ENCODE data around the gene VCPKMT. TPM values are rescaled to one million over a fixed set of nuclear protein-coding genes. Genes with fewer than 3 reads are reported as not detected.

The VCPKMT gene
- polyA plus RNA-seq, 1 experiment = 3.8 TPM

GRCh38 chr14:50103558-50103957 lies 12.8 kb downstream of the VCPKMT start:
- DNase-seq (ENCODE audit: low read depth) = no peak
- TF ChIP-seq CTCF (IDR thresholded peaks at IDR 0.05; ENCODE audit: insufficient read depth, low read depth, low read length) = no peak
- CTCF ChIA-PET = interaction anchor here (1.0 to 10.2 kb wide), 7 partner anchors 23 to 251 kb away, joined by 3 to 113 read pairs (median 12); partner anchors contain the start of gene NEMF
- Histone ChIP-seq H3K4me3 (ENCODE audit: low read depth, low read length) (no peak overlapping the region), H3K36me3 (ENCODE audit: control insufficient read depth, insufficient read depth, low read length) (no peaks in the 10 kb centered on the region), H3K27me3 (ENCODE audit: control insufficient read depth, insufficient read depth, low read length) (no peaks in the 10 kb centered on the region)
- POLR2A ChIA-PET = no interaction called here

GRCh38 chr14:50101417-50101816 lies 15.0 kb downstream of the VCPKMT start:
- POLR2A ChIA-PET = interaction anchor here (0.6 kb wide), 1 partner anchor 14 kb away, joined by 6 read pairs; no protein-coding TSS in a partner anchor
- no peak overlapping the region for H3K4me3 ChIP-seq (ENCODE audit: low read depth, low read length)
- no peak for DNase-seq (ENCODE audit: low read depth)
- CTCF ChIA-PET = interaction anchor here (1.2 to 10.2 kb wide), 4 partner anchors 15 to 249 kb away, joined by 3 to 113 read pairs (median 4); partner anchors contain the start of gene NEMF
- H3K36me3 ChIP-seq (ENCODE audit: control insufficient read depth, insufficient read depth, low read length) = no peaks in the 10 kb centered on the region
- TF ChIP-seq CTCF (IDR thresholded peaks at IDR 0.05; ENCODE audit: insufficient read depth, low read depth, low read length) = no peak
- no peaks in the 10 kb centered on the region for H3K27me3 ChIP-seq (ENCODE audit: control insufficient read depth, insufficient read depth, low read length)

GRCh38 chr14:50100805-50101204 lies 15.6 kb downstream of the VCPKMT start:
- no peak for DNase-seq (ENCODE audit: low read depth)
- TF ChIP-seq CTCF (IDR thresholded peaks at IDR 0.05; ENCODE audit: insufficient read depth, low read depth, low read length) = no peak
- no peaks in the 10 kb centered on the region for H3K27me3 ChIP-seq (ENCODE audit: control insufficient read depth, insufficient read depth, low read length)
- no peak overlapping the region for H3K4me3 ChIP-seq (ENCODE audit: low read depth, low read length)
- POLR2A ChIA-PET = interaction anchor here (0.6 kb wide), 1 partner anchor 13 kb away, joined by 6 read pairs; no protein-coding TSS in a partner anchor
- H3K36me3 ChIP-seq (ENCODE audit: control insufficient read depth, insufficient read depth, low read length) = no peaks in the 10 kb centered on the region
- CTCF ChIA-PET = interaction anchor here (1.2 to 10.2 kb wide), 3 partner anchors 221 to 248 kb away, joined by 3 to 113 read pairs (median 4); partner anchors contain the start of gene NEMF

GRCh38 chr14:50099335-50099734 lies 17.0 kb downstream of the VCPKMT start:
- Histone ChIP-seq H3K36me3 (ENCODE audit: control insufficient read depth, insufficient read depth, low read length) (no peaks in the 10 kb centered on the region), H3K4me3 (ENCODE audit: low read depth, low read length) (no peak overlapping the region), H3K27me3 (ENCODE audit: control insufficient read depth, insufficient read depth, low read length) (no peaks in the 10 kb centered on the region)
- DNase-seq (ENCODE audit: low read depth) = no peak
- POLR2A ChIA-PET = no interaction called here
- no peak for TF ChIP-seq CTCF (IDR thresholded peaks at IDR 0.05; ENCODE audit: insufficient read depth, low read depth, low read length)
- CTCF ChIA-PET = interaction anchor here (0.7 to 1.5 kb wide), 3 partner anchors 89 to 238 kb away, joined by 3 read pairs; no protein-coding TSS in a partner anchor

- no peak overlapping the region for H3K4me3 ChIP-seq (ENCODE audit: low read depth, low read length)
- no peaks in the 10 kb centered on the region for H3K36me3 ChIP-seq (ENCODE audit: control insufficient read depth, insufficient read depth, low read length)
- ChIA-PET POLR2A (no interaction called here), CTCF (interaction anchor here (0.6 to 2.1 kb wide), 5 partner anchors 14 to 234 kb away, joined by 3 to 10 read pairs (median 3); no protein-coding TSS in a partner anchor)
- TF ChIP-seq CTCF (IDR thresholded peaks at IDR 0.05; ENCODE audit: insufficient read depth, low read depth, low read length) = no peak
- DNase-seq (ENCODE audit: low read depth) = no peak
- no peaks in the 10 kb centered on the region for H3K27me3 ChIP-seq (ENCODE audit: control insufficient read depth, insufficient read depth, low read length)
Observed at GRCh38 chr14:50095895-50096294, 20.5 kb downstream of the VCPKMT start.

Data from BJ (cell line).